GM12878 (cell line): Measurements from ENCODE around the gene ZNF43. TPM values are rescaled to one million over a fixed set of nuclear protein-coding genes. Genes with fewer than 3 reads are reported as not detected.

Experiments used
- ATAC-seq: fragments of 200-7000 bp; cut with Tn5 transposase; 3 replicates; pipeline ENCODE4 v1.9.1; 2020; ENCODE audit warnings: mild to moderate bottlenecking, moderate library complexity
- BruUV-seq: library from RNA; stranded (reverse); fragments of 400-500 nt; replicated peaks from 2 replicates; lab custom pipeline; 2021; lab: Mats Ljungman, UMichigan
- CTCF ChIA-PET: fragments of 300-600 bp; sonication (Branson Sonifier 250); formaldehyde crosslinking; extraction: SDS; loops from one replicate; lab custom pipeline; 2021; ENCODE audit warnings: inconsistent platforms; lab: Yijun Ruan, JAX
- POLR2A ChIA-PET: fragments of 350-600 bp; formaldehyde crosslinking; extraction: SDS; loops from one replicate; lab custom pipeline; 2021; ENCODE audit warnings: inconsistent platforms; lab: Charles Lee
- RAD21 ChIA-PET: fragments of 300-600 bp; sonication (Branson Sonifier 250); formaldehyde crosslinking; loops from one replicate; lab custom pipeline; 2023; ENCODE audit warnings: antibody characterized with exemption; ENCODE audit not compliant: unreplicated experiment; lab: Charles Lee
- SMC1A ChIA-PET: fragments of 300-600 bp; sonication (Branson Sonifier 250); formaldehyde crosslinking; loops from one replicate; lab custom pipeline; 2023; ENCODE audit not compliant: unreplicated experiment, uncharacterized antibody; lab: Charles Lee
- DNase-seq: peaks from one replicate; pipeline ENCODE4 v3.0.0-alpha.2; 2011; ENCODE audit warnings: low read depth, low spot score
- FAIRE-seq: peaks from 3 replicates; lab custom pipeline; 2011; peaks lifted over from hg19 to GRCh38; lab: Jason Lieb, UNC
- H2AFZ ChIP-seq: 2 replicates; pipeline ENCODE4 v1.6.0; 2011; ENCODE audit warnings: low read depth, low read length, control low read depth; ENCODE audit not compliant: control insufficient read depth
- H3K27ac ChIP-seq: 2 replicates; pipeline ENCODE4 v1.5.1; 2011; ENCODE audit warnings: control low read depth; ENCODE audit not compliant: control insufficient read depth, insufficient read depth
- H3K27me3 ChIP-seq, 2 experiments: replicated peaks in 1 of 2; 2 replicates each; pipeline versions ENCODE4 v1.6.0 to v1.6.1; 2011; ENCODE audit warnings: low read length in 1 of 2; ENCODE audit not compliant: control insufficient read depth in 2 of 2, insufficient read depth in 2 of 2
- H3K36me3 ChIP-seq, 2 experiments: 2 replicates each; pipeline ENCODE4 v1.5.1; 2011; ENCODE audit warnings: low read length in 1 of 2; ENCODE audit not compliant: control insufficient read depth in 2 of 2, insufficient read depth in 2 of 2
- H3K4me1 ChIP-seq: 2 replicates; pipeline ENCODE4 v1.6.1; 2011; ENCODE audit warnings: mild to moderate bottlenecking, low read length, moderate library complexity, mixed read lengths; ENCODE audit not compliant: control insufficient read depth, insufficient read depth
- H3K4me2 ChIP-seq: 2 replicates; pipeline ENCODE4 v1.6.0; 2011; ENCODE audit warnings: control low read depth; ENCODE audit not compliant: control insufficient read depth, insufficient read depth
- H3K4me3 ChIP-seq: fragments of 200-600 bp; sonication (generic); 2 replicates; pipeline ENCODE4 v1.5.1; 2016
- H3K79me2 ChIP-seq: 2 replicates; pipeline ENCODE4 v1.6.0; 2011; ENCODE audit warnings: low read length; ENCODE audit not compliant: control insufficient read depth, insufficient read depth
- H3K9ac ChIP-seq: 2 replicates; pipeline ENCODE4 v1.8.0; 2011; ENCODE audit warnings: low read length, control low read depth, mixed read lengths; ENCODE audit not compliant: control insufficient read depth, insufficient read depth
- H3K9me3 ChIP-seq: replicated peaks from 3 replicates; pipeline ENCODE4 v1.5.1; 2011; ENCODE audit warnings: mild to moderate bottlenecking, low read length; ENCODE audit not compliant: control insufficient read depth, insufficient read depth
- H4K20me1 ChIP-seq: 2 replicates; pipeline ENCODE4 v1.6.0; 2011; ENCODE audit not compliant: control insufficient read depth, insufficient read depth
- CBX5 ChIP-seq: sonication (generic); IDR thresholded peaks from 2 replicates; pipeline ENCODE4 v1.6.1; 2016; ENCODE audit warnings: low read depth, moderate library complexity, mild to moderate bottlenecking, inconsistent platforms
- CREB1 ChIP-seq: IDR thresholded peaks from 2 replicates; pipeline ENCODE4 v1.6.1; 2012; ENCODE audit warnings: low read depth, mild to moderate bottlenecking, inconsistent platforms
- FOXK2 ChIP-seq: fragments of 450-650 bp; IDR thresholded peaks from 2 replicates; pipeline ENCODE4 v1.6.1; 2017; ENCODE audit warnings: mild to moderate bottlenecking, moderate library complexity
- HDAC6 ChIP-seq: fragments of 200-600 bp; sonication (generic); IDR thresholded peaks from one replicate; pipeline ENCODE4 v1.8.0; 2017; ENCODE audit warnings: antibody characterized with exemption; ENCODE audit not compliant: unreplicated experiment
- IKZF2 ChIP-seq, 2 experiments: fragments of 450-650 bp; IDR thresholded peaks; 2 replicates each; pipeline ENCODE4 v1.6.1; 2017; ENCODE audit warnings: mild to moderate bottlenecking in 2 of 2, moderate library complexity in 2 of 2
- JUNB ChIP-seq: IDR thresholded peaks from 2 replicates; pipeline ENCODE4 v1.6.1; 2016; ENCODE audit warnings: antibody characterized with exemption, mild to moderate bottlenecking
- MEF2B ChIP-seq: fragments of 450-650 bp; IDR thresholded peaks from 2 replicates; pipeline ENCODE4 v1.6.1; 2018; ENCODE audit warnings: mild to moderate bottlenecking, moderate library complexity; ENCODE audit not compliant: partially characterized antibody, poor library complexity, severe bottlenecking
- NFYA ChIP-seq: IDR thresholded peaks from 2 replicates; pipeline ENCODE4 v1.6.1; 2011; ENCODE audit warnings: low read depth, mild to moderate bottlenecking, low read length, improper control_type of control experiment, borderline replicate concordance
- PML ChIP-seq: IDR thresholded peaks from 2 replicates; pipeline ENCODE4 v1.6.1; 2012; ENCODE audit warnings: low read length, inconsistent platforms
- RAD21 ChIP-seq: IDR thresholded peaks from 2 replicates; pipeline ENCODE4 v1.6.1; 2011; ENCODE audit warnings: mild to moderate bottlenecking, low read depth, low read length, moderate library complexity; ENCODE audit not compliant: insufficient read depth
- RELB ChIP-seq: fragments of 450-650 bp; IDR thresholded peaks from 2 replicates; pipeline ENCODE4 v1.6.1; 2017; ENCODE audit warnings: low read depth, mild to moderate bottlenecking, moderate library complexity
- RUNX3 ChIP-seq: IDR thresholded peaks from 2 replicates; pipeline ENCODE4 v1.6.1; 2012; ENCODE audit warnings: low read length, inconsistent platforms
- SUZ12 ChIP-seq: fragments of 200-600 bp; sonication (generic); IDR thresholded peaks from one replicate; pipeline ENCODE4 v1.6.1; 2018; ENCODE audit warnings: antibody characterized with exemption, mild to moderate bottlenecking; ENCODE audit not compliant: unreplicated experiment
- ZNF274 ChIP-seq: IDR thresholded peaks from one replicate; pipeline ENCODE4 v1.8.0; 2011; ENCODE audit not compliant: insufficient read length, insufficient read depth
- WGBS: methylation state at CpG from one replicate; pipeline ENCODE4 v1.1.6; 2016; ENCODE audit warnings: low lambda C conversion rate; ENCODE audit not compliant: insufficient replicate concordance, insufficient coverage; ENCODE audit errors: missing lambda C conversion rate; 5-methylcytosine and 5-hydroxymethylcytosine counted together
- in situ Hi-C: fragments of 300-500 bp; cut with MboI; formaldehyde crosslinking; loops from 9 replicates; pipeline ENCODE4 v1.14.3; 2018; ENCODE audit warnings: mixed read lengths
- intact Hi-C: fragments of 100-400 bp; cut with micrococcal nuclease; formaldehyde crosslinking; loops from one replicate; pipeline ENCODE4 v1.14.2; 2022; ENCODE audit not compliant: unreplicated experiment
- polyA plus RNA-seq, 11 experiments: library from polyadenylated mRNA; depleted of rRNA in 4 of 11; unstranded in 6 of 11; stranded (reverse) in 5 of 11; fragments of >200 nt; fragmentation: Nextera tagmentation in 4 of 11; fragmentation: Illumina TruSeq in 1 of 11; extraction: Ambion mirVana in 4 of 11; extraction: Trizol in 1 of 11; gene quantifications; 1 replicate in 1 of 11; 2 replicates in 10 of 11; pipeline versions ENCODE4 v1.2.1 to v1.2.3, GENCODE V29; 2011 to 2016; ENCODE audit warnings: inconsistent platforms in 2 of 11, missing spikeins in 2 of 11, low read depth in 1 of 11
- total RNA-seq, 4 experiments: library from RNA; depleted of rRNA in 3 of 4; stranded (reverse); fragments of >200 nt in 3 of 4; fragmentation: Illumina TruSeq in 1 of 4; extraction: Trizol in 1 of 4; gene quantifications; 2 replicates each; pipeline versions ENCODE4 v1.2.1 to v1.2.3, GENCODE V29; 2013 to 2021
- TF ChIP-seq, protein P1 (sequence below): IDR thresholded peaks from 2 replicates; pipeline ENCODE4 v1.6.1; 2011; ENCODE audit warnings: borderline replicate concordance, low read depth, mild to moderate bottlenecking, moderate library complexity, low read length; ENCODE audit not compliant: insufficient read depth, poor library complexity, severe bottlenecking
- TF ChIP-seq, protein P2 (sequence below): IDR thresholded peaks from 2 replicates; pipeline ENCODE4 v1.6.1; 2012; ENCODE audit warnings: low read depth, low read length, improper control_type of control experiment
- TF ChIP-seq, protein P3 (sequence below): fragments of 150-350 bp; IDR thresholded peaks from 2 replicates; pipeline ENCODE4 v1.6.1; 2016; ENCODE audit warnings: low read depth, low read length

ZNF43 gene
- total and polyA plus RNA-seq, 10 of the 15 experiments (the other 5 are each of a cell fraction or from before 2014, with no cell fraction given) = 0.07 to 1.0 (median 0.38) TPM

DNA sequence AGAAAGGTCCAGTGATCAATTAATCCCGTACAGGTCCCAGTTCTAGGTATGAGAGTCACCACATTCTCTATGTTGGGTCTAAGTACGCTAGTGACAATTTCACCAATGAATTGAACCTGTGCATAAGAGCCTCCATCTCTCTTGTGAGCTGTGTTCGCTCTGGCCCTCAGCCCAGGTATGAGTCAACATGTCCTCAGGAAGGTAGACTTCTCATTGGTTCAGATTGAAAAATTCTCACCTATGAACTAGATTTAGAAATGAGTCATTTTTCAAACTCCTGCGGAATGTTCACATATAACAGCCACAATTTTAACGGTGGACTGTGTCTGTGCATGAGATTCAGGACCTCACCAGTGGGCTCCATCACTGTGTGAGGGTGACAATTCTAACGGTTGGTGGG is 12.7 kb upstream of the ZNF43 start:
- Histone ChIP-seq H4K20me1 (no peaks in the 10 kb centered on the region), H3K36me3 (no peaks in the 10 kb centered on the region), H3K9ac (no peak overlapping the region), H3K27me3 (no peaks in the 10 kb centered on the region), H3K9me3 (peaks cover 4% of the 10 kb centered on the region), H3K27ac (no peak overlapping the region), H3K79me2 (no peaks in the 10 kb centered on the region), H3K4me1 (no peaks in the 10 kb centered on the region), H3K4me2 (no peak overlapping the region), H3K4me3 (no peak overlapping the region), H2AFZ (no peak overlapping the region)
- in situ Hi-C loops (no loop called here), intact Hi-C loops (no loop called here)
- no peak for FAIRE-seq
- WGBS = 74% methylated on average over 6 of the region's 6 CpGs
- no peak for DNase-seq
- TF ChIP-seq FOXK2 (no peak), SUZ12 (no peak), PML (no peak), ZNF274 (no peak), JUNB (no peak), IKZF2 (IDR thresholded peaks at IDR 0.05) (no peak), RUNX3 (no peak), HDAC6 (no peak), NFYA (no peak), CBX5 (no peak), RELB (no peak), MEF2B (no peak), RAD21 (no peak), CREB1 (no peak)
- TF ChIP-seq, protein P1, sequence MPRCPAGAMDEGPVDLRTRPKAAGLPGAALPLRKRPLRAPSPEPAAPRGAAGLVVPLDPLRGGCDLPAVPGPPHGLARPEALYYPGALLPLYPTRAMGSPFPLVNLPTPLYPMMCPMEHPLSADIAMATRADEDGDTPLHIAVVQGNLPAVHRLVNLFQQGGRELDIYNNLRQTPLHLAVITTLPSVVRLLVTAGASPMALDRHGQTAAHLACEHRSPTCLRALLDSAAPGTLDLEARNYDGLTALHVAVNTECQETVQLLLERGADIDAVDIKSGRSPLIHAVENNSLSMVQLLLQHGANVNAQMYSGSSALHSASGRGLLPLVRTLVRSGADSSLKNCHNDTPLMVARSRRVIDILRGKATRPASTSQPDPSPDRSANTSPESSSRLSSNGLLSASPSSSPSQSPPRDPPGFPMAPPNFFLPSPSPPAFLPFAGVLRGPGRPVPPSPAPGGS = no peak
- TF ChIP-seq, protein P2, sequence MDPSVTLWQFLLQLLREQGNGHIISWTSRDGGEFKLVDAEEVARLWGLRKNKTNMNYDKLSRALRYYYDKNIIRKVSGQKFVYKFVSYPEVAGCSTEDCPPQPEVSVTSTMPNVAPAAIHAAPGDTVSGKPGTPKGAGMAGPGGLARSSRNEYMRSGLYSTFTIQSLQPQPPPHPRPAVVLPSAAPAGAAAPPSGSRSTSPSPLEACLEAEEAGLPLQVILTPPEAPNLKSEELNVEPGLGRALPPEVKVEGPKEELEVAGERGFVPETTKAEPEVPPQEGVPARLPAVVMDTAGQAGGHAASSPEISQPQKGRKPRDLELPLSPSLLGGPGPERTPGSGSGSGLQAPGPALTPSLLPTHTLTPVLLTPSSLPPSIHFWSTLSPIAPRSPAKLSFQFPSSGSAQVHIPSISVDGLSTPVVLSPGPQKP = no peak
- TF ChIP-seq, protein P3, sequence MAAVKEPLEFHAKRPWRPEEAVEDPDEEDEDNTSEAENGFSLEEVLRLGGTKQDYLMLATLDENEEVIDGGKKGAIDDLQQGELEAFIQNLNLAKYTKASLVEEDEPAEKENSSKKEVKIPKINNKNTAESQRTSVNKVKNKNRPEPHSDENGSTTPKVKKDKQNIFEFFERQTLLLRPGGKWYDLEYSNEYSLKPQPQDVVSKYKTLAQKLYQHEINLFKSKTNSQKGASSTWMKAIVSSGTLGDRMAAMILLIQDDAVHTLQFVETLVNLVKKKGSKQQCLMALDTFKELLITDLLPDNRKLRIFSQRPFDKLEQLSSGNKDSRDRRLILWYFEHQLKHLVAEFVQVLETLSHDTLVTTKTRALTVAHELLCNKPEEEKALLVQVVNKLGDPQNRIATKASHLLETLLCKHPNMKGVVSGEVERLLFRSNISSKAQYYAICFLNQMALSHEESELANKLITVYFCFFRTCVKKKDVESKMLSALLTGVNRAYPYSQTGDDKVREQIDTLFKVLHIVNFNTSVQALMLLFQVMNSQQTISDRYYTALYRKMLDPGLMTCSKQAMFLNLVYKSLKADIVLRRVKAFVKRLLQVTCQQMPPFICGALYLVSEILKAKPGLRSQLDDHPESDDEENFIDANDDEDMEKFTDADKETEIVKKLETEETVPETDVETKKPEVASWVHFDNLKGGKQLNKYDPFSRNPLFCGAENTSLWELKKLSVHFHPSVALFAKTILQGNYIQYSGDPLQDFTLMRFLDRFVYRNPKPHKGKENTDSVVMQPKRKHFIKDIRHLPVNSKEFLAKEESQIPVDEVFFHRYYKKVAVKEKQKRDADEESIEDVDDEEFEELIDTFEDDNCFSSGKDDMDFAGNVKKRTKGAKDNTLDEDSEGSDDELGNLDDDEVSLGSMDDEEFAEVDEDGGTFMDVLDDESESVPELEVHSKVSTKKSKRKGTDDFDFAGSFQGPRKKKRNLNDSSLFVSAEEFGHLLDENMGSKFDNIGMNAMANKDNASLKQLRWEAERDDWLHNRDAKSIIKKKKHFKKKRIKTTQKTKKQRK = no peak
- ChIA-PET POLR2A (no interaction called here), CTCF (no interaction called here), SMC1A (no interaction called here), RAD21 (no interaction called here)
- no TSS peak for BruUV-seq
- ATAC-seq = no peak
